Measurements from ENCODE around the gene KLF7. TPM values are rescaled to one million over a fixed set of nuclear protein-coding genes. Genes with fewer than 3 reads are reported as not detected.

Gene KLF7
- total RNA-seq, 1 experiment from 2014 or later, result 32.2 TPM

DNA sequence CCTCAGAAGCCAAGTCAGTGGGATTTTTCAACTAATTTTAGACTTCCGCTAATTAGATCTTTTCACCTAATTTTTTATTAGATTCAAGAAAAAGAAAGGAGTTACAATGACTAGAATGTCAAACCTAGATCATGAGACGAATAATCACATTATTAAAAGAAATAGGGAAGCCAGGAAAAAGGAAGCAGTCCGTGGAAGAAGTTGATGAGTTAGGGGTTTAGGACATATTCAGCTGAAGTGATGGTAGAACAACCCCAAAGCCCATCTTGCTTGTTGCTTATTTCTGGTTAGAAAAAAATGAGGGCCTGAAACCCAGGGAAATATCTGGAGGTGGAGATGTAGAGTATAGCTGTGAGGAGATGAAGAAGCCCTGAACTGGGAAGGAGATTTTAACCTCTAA lies 8.0 kb downstream of the KLF7 start:
- Mint-ChIP-seq H3K4me1 (peaks cover 72 to 87% of the 10 kb centered on the region in 2 experiments), H3K36me3 (ENCODE audit: insufficient read depth in 1 of 3, low read depth in 3 of 3) (no peaks in the 10 kb centered on the region; a peak in 1 of 7 replicates), H3K4me3 (no peak overlapping the region), H3K9me3 (no peaks in the 10 kb centered on the region), H3K27ac (no peak overlapping the region), H3K27me3 (ENCODE audit: low read depth) (no peaks in the 10 kb centered on the region)
- peaks cover 16% of the 10 kb centered on the region for H3K4me1 ChIP-seq (ENCODE audit: insufficient read depth, low read length)
- H3K14ac ChIP-seq (ENCODE audit: insufficient read depth, low read length), result no peak overlapping the region
- no peak overlapping the region for H3K18ac ChIP-seq (ENCODE audit: insufficient read length, low read depth, low read length)
- H3T11ph ChIP-seq (ENCODE audit: low read length), result no peak overlapping the region
- H2BK120ac ChIP-seq (ENCODE audit: low read depth, low read length, poor library complexity, severe bottlenecking), result no peak overlapping the region
- no peak overlapping the region for H3K9ac ChIP-seq (ENCODE audit: extremely low read depth, insufficient read length, low read length)
- H4K91ac ChIP-seq (ENCODE audit: insufficient read length, low read depth, low read length), result no peak overlapping the region
- no peak overlapping the region for H2BK15ac ChIP-seq (ENCODE audit: low read depth, low read length)
- no peaks in the 10 kb centered on the region for H3K27me3 ChIP-seq (ENCODE audit: insufficient read depth, low read length)
- H3K56ac ChIP-seq (ENCODE audit: insufficient read length, low read depth, low read length), result no peak overlapping the region
- no peaks in the 10 kb centered on the region for H3K9me3 ChIP-seq (ENCODE audit: control insufficient read depth, low read depth, low read length)
- WGBS (ENCODE audit: extremely low coverage, insufficient read length, low lambda C conversion rate), result no CpG with 5 or more reads among the region's 3 CpGs
- H3K27ac ChIP-seq (ENCODE audit: insufficient read length, low read depth, low read length), result no peak overlapping the region
- no peak overlapping the region for H2AK5ac ChIP-seq (ENCODE audit: insufficient read length, low read length)
- no peak overlapping the region for H2BK12ac ChIP-seq (ENCODE audit: insufficient read length, low read depth, low read length)
- no peak overlapping the region for H3K23ac ChIP-seq (ENCODE audit: insufficient read length, low read depth, low read length)
- no peak overlapping the region for H2BK5ac ChIP-seq (ENCODE audit: insufficient read length, low read length)
- H4K5ac ChIP-seq (ENCODE audit: insufficient read length, low read depth, low read length), result no peak overlapping the region
- H3K79me1 ChIP-seq (ENCODE audit: insufficient read depth, low read depth, low read length, poor library complexity, severe bottlenecking), result no peaks in the 10 kb centered on the region
- H3K4me2 ChIP-seq (ENCODE audit: insufficient read depth, insufficient read length, low read length), result no peak overlapping the region
- DNase-seq, result no peak
- H3K79me2 ChIP-seq (ENCODE audit: insufficient read depth, low read length), result peaks cover 33% of the 10 kb centered on the region; the same call in 1 of the 2 replicates
- H2BK20ac ChIP-seq (ENCODE audit: low read depth, low read length, poor library complexity, severe bottlenecking), result no peak overlapping the region
- H3K4ac ChIP-seq (ENCODE audit: low read depth, low read length), result no peak overlapping the region
- TF ChIP-seq, protein P1, sequence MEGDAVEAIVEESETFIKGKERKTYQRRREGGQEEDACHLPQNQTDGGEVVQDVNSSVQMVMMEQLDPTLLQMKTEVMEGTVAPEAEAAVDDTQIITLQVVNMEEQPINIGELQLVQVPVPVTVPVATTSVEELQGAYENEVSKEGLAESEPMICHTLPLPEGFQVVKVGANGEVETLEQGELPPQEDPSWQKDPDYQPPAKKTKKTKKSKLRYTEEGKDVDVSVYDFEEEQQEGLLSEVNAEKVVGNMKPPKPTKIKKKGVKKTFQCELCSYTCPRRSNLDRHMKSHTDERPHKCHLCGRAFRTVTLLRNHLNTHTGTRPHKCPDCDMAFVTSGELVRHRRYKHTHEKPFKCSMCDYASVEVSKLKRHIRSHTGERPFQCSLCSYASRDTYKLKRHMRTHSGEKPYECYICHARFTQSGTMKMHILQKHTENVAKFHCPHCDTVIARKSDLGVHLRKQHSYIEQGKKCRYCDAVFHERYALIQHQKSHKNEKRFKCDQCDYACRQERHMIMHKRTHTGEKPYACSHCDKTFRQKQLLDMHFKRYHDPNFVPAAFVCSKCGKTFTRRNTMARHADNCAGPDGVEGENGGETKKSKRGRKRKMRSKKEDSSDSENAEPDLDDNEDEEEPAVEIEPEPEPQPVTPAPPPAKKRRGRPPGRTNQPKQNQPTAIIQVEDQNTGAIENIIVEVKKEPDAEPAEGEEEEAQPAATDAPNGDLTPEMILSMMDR (conservative IDR thresholded peaks at IDR 0.05), result no peak
- H4K20me1 ChIP-seq (ENCODE audit: control insufficient read depth, insufficient read depth, insufficient read length), result no peaks in the 10 kb centered on the region
- no peak overlapping the region for H2AFZ ChIP-seq (ENCODE audit: low read length)
- H4K8ac ChIP-seq (replicated peaks; ENCODE audit: insufficient read length, low read depth, low read length), result no peak overlapping the region
- H3K23me2 ChIP-seq (ENCODE audit: insufficient read length, low read depth, low read length, poor library complexity, severe bottlenecking), result no peaks in the 10 kb centered on the region
